T-helper 1 cell (primary cell): ENCODE results near the gene NMU.
A peak's percentile ranks its signal among the peaks of the same experiment; 100 is the strongest.
"Not testable (repeated sequence)": the region's sequence is repeated elsewhere in the genome, so short reads cannot be mapped to it uniquely, and the experiment has no call there.

Source experiments
- DNase-seq, 5 donors: peaks; one replicate each; pipeline ENCODE4 v3.0.0-alpha.2; 2012 to 2020

NMU gene

DNA sequence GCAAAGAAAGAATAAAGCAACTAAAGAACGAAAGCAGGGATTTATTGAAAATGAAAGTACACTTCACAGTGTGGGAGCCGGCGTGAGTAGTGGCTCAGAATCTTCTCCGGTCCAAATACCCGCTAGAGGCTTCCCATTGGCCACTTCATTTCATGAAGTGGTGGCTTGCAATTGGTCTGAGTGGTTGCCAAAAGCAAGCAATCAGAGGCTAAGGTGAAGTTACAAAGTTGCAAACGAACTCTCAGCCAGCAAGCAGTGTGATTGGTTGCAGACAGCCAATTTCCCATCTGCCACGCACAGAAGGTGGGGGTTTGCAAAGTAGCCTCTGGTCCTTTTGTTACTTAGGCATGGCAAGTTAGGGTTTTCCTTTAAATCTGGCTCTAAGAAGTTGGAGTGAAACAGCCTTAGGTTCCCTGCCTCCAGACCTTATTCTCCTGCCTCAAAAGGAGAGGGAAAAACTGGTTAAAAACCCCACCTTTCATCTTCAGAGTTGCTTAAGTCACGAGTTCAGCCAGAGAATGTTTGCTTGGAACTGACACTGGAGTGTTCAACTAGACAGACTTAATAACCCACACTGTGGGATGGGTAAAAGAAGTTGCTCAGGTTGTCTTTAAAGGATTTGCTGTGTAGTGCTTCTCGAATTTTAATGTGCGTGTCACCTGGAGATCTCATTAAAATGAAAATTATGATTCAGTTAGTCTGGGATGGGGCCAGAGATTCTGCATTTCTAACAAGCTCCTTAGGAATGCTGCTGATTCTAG, 82.5 kb downstream of the NMU start:
- peak in 1 of 5 donors; percentile 43 for DNase-seq

DNA sequence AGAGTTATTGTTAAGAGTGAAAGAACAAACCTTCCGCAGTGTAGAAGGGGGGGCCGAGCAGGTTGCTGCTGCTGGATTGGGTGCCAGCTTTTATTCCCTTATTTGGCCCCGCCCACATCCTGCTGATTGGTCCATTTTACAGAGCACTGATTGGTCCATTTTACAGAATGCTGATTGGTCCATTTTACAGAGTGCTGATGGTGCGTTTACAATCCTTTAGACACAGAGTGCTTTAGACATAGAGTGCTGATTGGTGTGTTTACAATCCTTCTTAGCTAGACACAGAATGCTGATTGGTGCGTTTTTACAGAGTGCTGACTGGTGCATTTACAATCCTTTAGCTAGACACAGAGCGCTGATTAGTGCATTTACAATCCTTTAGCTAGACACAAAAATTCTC, 84.1 kb downstream of the NMU start:
- not testable (repeated sequence) for DNase-seq

DNA sequence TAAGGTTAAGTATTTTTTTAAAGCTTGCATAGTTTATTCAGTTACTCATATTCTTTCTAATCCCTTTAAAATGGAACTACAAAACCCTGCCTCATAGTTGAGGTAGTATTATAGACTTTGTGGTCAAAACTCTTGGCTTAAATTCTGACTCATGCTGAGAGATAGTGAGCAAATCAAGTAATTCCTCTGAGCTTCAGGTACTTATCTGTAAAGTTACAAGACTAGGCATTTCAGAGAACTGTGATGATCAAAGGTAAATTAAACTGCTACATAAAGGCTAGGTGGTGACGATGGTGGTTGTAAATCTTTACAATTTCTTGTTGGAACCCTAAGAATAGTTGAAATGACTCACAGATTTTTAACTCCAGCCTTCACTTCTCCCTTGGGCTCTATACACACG, 86.2 kb downstream of the NMU start:
- DNase-seq, result peak in 1 of 5 donors; percentile 37

DNA sequence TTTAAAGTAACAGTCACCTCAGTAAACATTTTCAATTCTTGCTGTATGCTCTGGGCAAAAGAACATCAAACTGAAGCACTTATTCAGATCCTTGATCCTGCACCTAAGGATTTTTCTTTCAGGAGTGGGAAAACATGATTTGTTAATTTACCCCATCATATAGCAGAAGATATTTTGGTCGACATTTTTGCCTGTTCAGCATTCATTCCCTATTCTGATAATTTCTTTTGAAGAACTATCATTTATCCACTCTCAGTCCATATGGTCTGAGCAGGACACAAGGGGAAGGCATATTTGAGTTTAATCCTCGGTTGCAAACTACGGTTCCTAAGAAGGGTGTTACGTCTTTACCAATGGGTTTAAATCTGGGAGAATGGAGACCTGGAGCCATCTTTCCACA, 88.2 kb downstream of the NMU start:
- no peak for DNase-seq

DNA sequence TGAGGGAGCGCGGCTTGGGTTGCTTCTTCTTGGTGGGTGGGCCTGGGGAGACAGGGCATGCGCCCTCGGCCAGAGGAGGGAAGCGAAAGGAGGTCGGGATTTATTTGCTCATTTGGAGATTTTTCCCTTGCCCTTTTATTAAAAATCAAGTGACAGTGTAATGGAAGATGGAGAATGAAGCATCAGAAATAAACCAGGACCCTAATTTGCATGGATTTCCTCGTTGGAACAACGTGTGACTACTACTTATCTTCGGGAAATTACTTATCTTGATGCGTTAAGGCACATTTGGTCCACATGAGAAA, 88.7 kb downstream of the NMU start:
- DNase-seq, result no peak

DNA sequence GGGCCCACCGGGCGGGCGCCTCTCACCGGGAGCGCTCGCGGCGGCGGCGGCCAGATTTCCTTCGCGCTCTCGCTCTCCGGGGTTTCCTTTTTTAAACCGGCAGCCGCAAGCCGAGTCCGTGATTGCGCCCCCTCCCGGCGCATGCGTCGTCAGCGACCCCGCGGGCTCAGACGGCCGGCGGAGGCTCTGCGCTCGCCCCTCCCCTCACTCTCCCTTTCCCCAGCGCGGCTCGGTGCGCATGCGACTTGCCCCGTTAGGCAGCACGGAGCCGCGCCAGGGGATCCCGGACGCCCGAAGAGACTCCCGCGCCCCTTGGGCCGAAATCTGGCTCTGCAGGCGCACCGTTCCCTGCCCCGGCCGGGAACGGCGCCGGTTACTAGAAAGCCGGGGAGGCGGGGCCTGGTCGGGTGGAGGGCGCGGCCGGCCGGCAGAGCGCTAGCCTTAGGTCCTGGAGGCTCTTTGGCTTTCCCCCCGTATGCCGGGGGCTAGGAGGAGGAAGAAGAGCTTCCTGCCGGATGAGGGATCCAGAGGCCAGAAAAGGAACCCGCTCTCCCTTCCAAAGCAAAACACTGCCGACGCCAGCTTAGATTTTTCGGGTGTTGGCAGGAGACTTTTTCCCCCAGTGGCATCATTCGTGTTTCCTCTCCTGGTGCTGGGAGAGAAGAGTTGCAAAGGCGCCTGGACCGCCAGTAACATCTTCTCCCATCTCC, 89.2 kb downstream of the NMU start, which contains the start of gene CLOCK:
CLOCK (minus strand) TSS at position 154 of the 710 bp plus-strand sequence. CDS start 64,124 bp downstream, outside the sequence.
- DNase-seq, result peak; percentile 74 to 86 (median 77)

DNA sequence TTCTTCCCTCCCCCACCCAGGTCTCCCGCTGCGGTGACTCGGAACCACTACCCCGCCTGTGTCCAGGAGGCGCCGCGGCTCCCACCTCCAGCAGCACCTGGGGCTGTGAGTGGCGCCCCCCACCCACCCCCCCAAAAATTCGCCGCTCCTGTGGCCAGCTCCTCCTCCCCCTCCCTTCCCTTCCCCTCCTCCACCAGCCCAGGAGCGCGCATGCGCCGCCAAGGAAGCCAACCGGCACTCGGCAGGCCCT, 89.7 kb downstream of the NMU start:
- DNase-seq, result peak in 1 of 5 donors; percentile 48

DNA sequence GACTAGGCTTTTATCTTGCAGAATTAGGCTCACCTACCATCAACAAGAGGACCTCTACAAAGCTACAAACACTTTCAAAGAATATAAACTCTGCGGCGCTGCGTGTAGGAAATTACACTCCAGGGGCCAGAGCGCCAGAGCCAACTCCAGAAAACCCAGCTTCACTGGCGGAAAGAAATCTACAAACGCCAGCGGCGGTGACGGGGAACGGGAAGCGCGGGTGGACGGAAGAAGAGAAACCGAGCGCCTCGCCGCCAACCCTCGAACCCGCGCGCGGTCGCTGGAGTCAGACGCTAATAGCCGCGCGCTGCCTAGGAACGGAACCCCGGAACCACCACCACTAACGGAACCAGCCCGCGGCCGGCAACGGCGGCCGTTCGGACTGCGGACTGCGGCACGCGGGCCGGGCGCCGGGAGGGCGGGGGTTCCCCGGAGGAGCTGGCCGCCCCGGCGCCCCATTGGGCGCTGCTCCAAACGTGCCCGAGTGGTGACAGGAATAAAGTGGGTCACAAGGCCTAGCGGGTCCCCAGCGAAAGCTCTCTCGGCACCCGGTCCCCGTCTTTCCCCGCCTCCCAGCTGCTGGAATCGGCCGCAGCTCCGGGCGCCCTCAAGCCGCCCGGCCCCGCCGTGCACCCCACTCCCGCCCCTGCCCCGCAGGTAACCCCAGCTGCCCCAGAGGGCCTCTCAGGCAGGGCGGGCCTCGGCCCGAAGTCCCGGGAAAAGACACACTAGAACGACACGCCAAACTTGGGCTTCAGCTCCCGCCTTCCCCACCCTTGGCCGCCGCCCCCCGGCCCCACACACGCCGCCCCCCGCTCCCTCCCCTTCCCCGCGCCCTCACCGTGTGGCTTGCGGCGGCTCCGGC, 90.2 kb downstream of the NMU start:
- peak; percentile 46 to 63 (median 59) for DNase-seq
